ENCODE data around the gene FREM1.

FREM1 gene

GRCh38 chr9:14713187-14713767, 197.0 kb downstream of the FREM1 start:
- H3K4me3 ChIP-seq (ENCODE audit: control insufficient read depth, low read depth, low read length): no peak overlapping the region
- DNase-seq (ENCODE audit: low read depth): no peak
- TF ChIP-seq CTCF (IDR thresholded peaks at IDR 0.05; ENCODE audit: control insufficient read depth, insufficient read depth, low read depth, low read length, missing control alignments): no peak

- TF ChIP-seq CTCF (IDR thresholded peaks at IDR 0.05; ENCODE audit: control insufficient read depth, insufficient read depth, low read depth, low read length, missing control alignments): no peak
- no peak overlapping the region for H3K4me3 ChIP-seq (ENCODE audit: control insufficient read depth, low read depth, low read length)
- DNase-seq (ENCODE audit: low read depth): no peak
These were observed 199.4 kb downstream of the FREM1 start for GRCh38 chr9:14710804-14711203.

- no peak overlapping the region for H3K4me3 ChIP-seq (ENCODE audit: control insufficient read depth, low read depth, low read length)
- no peak for TF ChIP-seq CTCF (IDR thresholded peaks at IDR 0.05; ENCODE audit: control insufficient read depth, insufficient read depth, low read depth, low read length, missing control alignments)
- DNase-seq (ENCODE audit: low read depth): no peak
These were observed 203.6 kb downstream of the FREM1 start for GRCh38 chr9:14706530-14707140.

GRCh38 chr9:14705079-14705478, 205.1 kb downstream of the FREM1 start:
- TF ChIP-seq CTCF (IDR thresholded peaks at IDR 0.05; ENCODE audit: control insufficient read depth, insufficient read depth, low read depth, low read length, missing control alignments): no peak
- DNase-seq (ENCODE audit: low read depth): no peak
- no peak overlapping the region for H3K4me3 ChIP-seq (ENCODE audit: control insufficient read depth, low read depth, low read length)

GRCh38 chr9:14704281-14704680, 205.9 kb downstream of the FREM1 start:
- no peak for DNase-seq (ENCODE audit: low read depth)
- no peak overlapping the region for H3K4me3 ChIP-seq (ENCODE audit: control insufficient read depth, low read depth, low read length)
- no peak for TF ChIP-seq CTCF (IDR thresholded peaks at IDR 0.05; ENCODE audit: control insufficient read depth, insufficient read depth, low read depth, low read length, missing control alignments)

GRCh38 chr9:14702200-14702720, 208.0 kb downstream of the FREM1 start:
- no peak for DNase-seq (ENCODE audit: low read depth)
- TF ChIP-seq CTCF (IDR thresholded peaks at IDR 0.05; ENCODE audit: control insufficient read depth, insufficient read depth, low read depth, low read length, missing control alignments): no peak
- H3K4me3 ChIP-seq (ENCODE audit: control insufficient read depth, low read depth, low read length): no peak overlapping the region

Data from AG09309 (cell line).